Measurements from ENCODE around the gene UTY.

- TF ChIP-seq MEF2B (IDR thresholded peaks at IDR 0.05; ENCODE audit: partially characterized antibody, poor library complexity, severe bottlenecking) (no peak), HCFC1 (IDR thresholded peaks at IDR 0.05; ENCODE audit: low read length) (no peak), ZNF274 (IDR thresholded peaks at IDR 0.05; ENCODE audit: insufficient read depth, insufficient read length) (no peak), ATF3 (IDR thresholded peaks at IDR 0.05; ENCODE audit: borderline replicate concordance, extremely low read depth, low read depth, low read length) (no peak), ATF2 (IDR thresholded peaks at IDR 0.05; ENCODE audit: low read length) (no peak), NFYB (IDR thresholded peaks at IDR 0.05; ENCODE audit: insufficient read depth, low read depth, low read length) (no peak)
- TF ChIP-seq, protein P1, sequence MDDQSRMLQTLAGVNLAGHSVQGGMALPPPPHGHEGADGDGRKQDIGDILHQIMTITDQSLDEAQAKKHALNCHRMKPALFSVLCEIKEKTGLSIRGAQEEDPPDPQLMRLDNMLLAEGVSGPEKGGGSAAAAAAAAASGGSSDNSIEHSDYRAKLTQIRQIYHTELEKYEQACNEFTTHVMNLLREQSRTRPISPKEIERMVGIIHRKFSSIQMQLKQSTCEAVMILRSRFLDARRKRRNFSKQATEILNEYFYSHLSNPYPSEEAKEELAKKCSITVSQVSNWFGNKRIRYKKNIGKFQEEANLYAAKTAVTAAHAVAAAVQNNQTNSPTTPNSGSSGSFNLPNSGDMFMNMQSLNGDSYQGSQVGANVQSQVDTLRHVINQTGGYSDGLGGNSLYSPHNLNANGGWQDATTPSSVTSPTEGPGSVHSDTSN (IDR thresholded peaks at IDR 0.05; ENCODE audit: insufficient replicate concordance, low read depth, low read length): no peak
- TF ChIP-seq, protein P2, sequence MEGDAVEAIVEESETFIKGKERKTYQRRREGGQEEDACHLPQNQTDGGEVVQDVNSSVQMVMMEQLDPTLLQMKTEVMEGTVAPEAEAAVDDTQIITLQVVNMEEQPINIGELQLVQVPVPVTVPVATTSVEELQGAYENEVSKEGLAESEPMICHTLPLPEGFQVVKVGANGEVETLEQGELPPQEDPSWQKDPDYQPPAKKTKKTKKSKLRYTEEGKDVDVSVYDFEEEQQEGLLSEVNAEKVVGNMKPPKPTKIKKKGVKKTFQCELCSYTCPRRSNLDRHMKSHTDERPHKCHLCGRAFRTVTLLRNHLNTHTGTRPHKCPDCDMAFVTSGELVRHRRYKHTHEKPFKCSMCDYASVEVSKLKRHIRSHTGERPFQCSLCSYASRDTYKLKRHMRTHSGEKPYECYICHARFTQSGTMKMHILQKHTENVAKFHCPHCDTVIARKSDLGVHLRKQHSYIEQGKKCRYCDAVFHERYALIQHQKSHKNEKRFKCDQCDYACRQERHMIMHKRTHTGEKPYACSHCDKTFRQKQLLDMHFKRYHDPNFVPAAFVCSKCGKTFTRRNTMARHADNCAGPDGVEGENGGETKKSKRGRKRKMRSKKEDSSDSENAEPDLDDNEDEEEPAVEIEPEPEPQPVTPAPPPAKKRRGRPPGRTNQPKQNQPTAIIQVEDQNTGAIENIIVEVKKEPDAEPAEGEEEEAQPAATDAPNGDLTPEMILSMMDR (IDR thresholded peaks at IDR 0.05 in 2 of 3, conservative IDR thresholded peaks at IDR 0.05 in 1 of 3; ENCODE audit: control insufficient read depth in 2 of 3, extremely low read depth in 1 of 3, insufficient read depth in 1 of 3, low read depth in 3 of 3, low read length in 3 of 3): no peak
- TF ChIP-seq, protein P3, sequence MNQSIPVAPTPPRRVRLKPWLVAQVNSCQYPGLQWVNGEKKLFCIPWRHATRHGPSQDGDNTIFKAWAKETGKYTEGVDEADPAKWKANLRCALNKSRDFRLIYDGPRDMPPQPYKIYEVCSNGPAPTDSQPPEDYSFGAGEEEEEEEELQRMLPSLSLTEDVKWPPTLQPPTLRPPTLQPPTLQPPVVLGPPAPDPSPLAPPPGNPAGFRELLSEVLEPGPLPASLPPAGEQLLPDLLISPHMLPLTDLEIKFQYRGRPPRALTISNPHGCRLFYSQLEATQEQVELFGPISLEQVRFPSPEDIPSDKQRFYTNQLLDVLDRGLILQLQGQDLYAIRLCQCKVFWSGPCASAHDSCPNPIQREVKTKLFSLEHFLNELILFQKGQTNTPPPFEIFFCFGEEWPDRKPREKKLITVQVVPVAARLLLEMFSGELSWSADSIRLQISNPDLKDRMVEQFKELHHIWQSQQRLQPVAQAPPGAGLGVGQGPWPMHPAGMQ (IDR thresholded peaks at IDR 0.05; ENCODE audit: borderline replicate concordance): no peak
Measured at GRCh38 chrY:13492408-13492807, 12.6 kb upstream of the UTY start.
